GM12864 (cell line): ENCODE results near the gene PPP1CB.

Experiments
- DNase-seq: peaks from one replicate; pipeline ENCODE4 v3.0.0-alpha.2; 2011; ENCODE audit warnings: low read depth
- H3K4me3 ChIP-seq: 2 replicates; pipeline ENCODE4 v1.5.1; 2011; ENCODE audit warnings: mild to moderate bottlenecking, low read depth, low read length, control low read depth
- CTCF ChIP-seq: IDR thresholded peaks from 2 replicates; pipeline ENCODE4 v1.5.1; 2011; ENCODE audit warnings: low read depth, mild to moderate bottlenecking, moderate library complexity, low read length, control low read depth, inconsistent platforms; ENCODE audit errors: missing control alignments

The PPP1CB gene

GRCh38 chr2:28824207-28824606 lies 72.6 kb downstream of the PPP1CB start:
- no peak for TF ChIP-seq CTCF
- no peak for DNase-seq
- H3K4me3 ChIP-seq: no peak overlapping the region

- TF ChIP-seq CTCF: no peak
- H3K4me3 ChIP-seq: no peak overlapping the region
- DNase-seq: no peak
Measured at GRCh38 chr2:28824870-28825269, 73.2 kb downstream of the PPP1CB start.

GRCh38 chr2:28828382-28828781 lies 76.8 kb downstream of the PPP1CB start:
- no peak for TF ChIP-seq CTCF
- H3K4me3 ChIP-seq: no peak overlapping the region
- no peak for DNase-seq

- TF ChIP-seq CTCF: no peak
- no peak overlapping the region for H3K4me3 ChIP-seq
- no peak for DNase-seq
Measured at GRCh38 chr2:28833740-28834470, 82.3 kb downstream of the PPP1CB start.

- TF ChIP-seq CTCF: no peak
- DNase-seq: no peak
- no peak overlapping the region for H3K4me3 ChIP-seq
Measured at GRCh38 chr2:28835781-28836180, 84.2 kb downstream of the PPP1CB start.

- no peak for TF ChIP-seq CTCF
- H3K4me3 ChIP-seq: no peak overlapping the region
- DNase-seq: no peak
Measured at GRCh38 chr2:28838971-28839370, 87.3 kb downstream of the PPP1CB start.

GRCh38 chr2:28842042-28842441 lies 90.4 kb downstream of the PPP1CB start:
- DNase-seq: no peak
- H3K4me3 ChIP-seq: no peak overlapping the region
- no peak for TF ChIP-seq CTCF
